NB4 (cell line): ENCODE measurements around the gene GLI3.

Source experiments
- CTCF ChIP-seq: IDR thresholded peaks from one replicate; pipeline ENCODE4 v1.5.1; 2012; ENCODE audit warnings: low read depth, low read length
- MAX ChIP-seq: IDR thresholded peaks from 2 replicates; pipeline ENCODE4 v1.6.1; 2011; ENCODE audit warnings: low read depth, low read length
- POLR2A ChIP-seq: IDR thresholded peaks from 2 replicates; pipeline ENCODE4 v1.6.1; 2011; ENCODE audit warnings: mild to moderate bottlenecking; ENCODE audit not compliant: insufficient read length; ENCODE audit errors: extremely low read depth

GRCh38 chr7:41956705-41957104 is 280.3 kb downstream of the GLI3 start:
- no peak for TF ChIP-seq CTCF
- TF ChIP-seq MAX: no peak
- TF ChIP-seq POLR2A: no peak
